ENCODE data around the gene MAP2K5. TPM values are rescaled to one million over a fixed set of nuclear protein-coding genes. Genes with fewer than 3 reads are reported as not detected.

MAP2K5 gene
- total and polyA plus RNA-seq, 9 of the 15 experiments (the other 6 are each of a cell fraction or from before 2014, with no cell fraction given) = 0.41 to 16.5 (median 7.5) TPM

DNA sequence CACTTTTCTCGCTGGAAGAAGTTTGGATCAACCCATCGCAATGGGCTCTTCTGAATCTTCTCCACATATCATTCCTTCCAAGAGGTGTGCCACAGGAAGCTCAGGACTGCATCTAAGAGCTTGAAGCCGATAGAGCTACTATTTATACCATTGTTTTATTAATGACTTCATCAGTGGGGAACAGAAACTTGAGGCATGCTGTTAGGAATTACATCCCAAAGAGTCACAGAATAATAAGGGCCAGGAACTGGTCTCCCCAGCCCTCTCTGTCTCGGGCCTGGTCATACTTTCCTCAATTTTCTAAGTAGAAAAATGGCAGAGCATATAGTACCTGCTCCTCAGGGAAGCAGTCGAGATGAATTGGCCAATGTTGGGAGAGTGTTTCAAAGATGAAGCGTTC, 38.4 kb upstream of the MAP2K5 start (continued):
- TF ChIP-seq, protein P1, sequence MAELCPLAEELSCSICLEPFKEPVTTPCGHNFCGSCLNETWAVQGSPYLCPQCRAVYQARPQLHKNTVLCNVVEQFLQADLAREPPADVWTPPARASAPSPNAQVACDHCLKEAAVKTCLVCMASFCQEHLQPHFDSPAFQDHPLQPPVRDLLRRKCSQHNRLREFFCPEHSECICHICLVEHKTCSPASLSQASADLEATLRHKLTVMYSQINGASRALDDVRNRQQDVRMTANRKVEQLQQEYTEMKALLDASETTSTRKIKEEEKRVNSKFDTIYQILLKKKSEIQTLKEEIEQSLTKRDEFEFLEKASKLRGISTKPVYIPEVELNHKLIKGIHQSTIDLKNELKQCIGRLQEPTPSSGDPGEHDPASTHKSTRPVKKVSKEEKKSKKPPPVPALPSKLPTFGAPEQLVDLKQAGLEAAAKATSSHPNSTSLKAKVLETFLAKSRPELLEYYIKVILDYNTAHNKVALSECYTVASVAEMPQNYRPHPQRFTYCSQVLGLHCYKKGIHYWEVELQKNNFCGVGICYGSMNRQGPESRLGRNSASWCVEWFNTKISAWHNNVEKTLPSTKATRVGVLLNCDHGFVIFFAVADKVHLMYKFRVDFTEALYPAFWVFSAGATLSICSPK (IDR thresholded peaks at IDR 0.05; ENCODE audit: borderline replicate concordance) = no peak
- no peak for TF ChIP-seq CREBBP (IDR thresholded peaks at IDR 0.05; ENCODE audit: low read depth, low read length)
- no peak for TF ChIP-seq KDM1A (IDR thresholded peaks at IDR 0.05)
- TF ChIP-seq HDAC3 (IDR thresholded peaks at IDR 0.05; ENCODE audit: borderline replicate concordance, partially characterized antibody) = no peak
- TF ChIP-seq PRMT5 (CRISPR knock-in tag; IDR thresholded peaks at IDR 0.05) = no peak
- TF ChIP-seq NUFIP1 (IDR thresholded peaks at IDR 0.05; ENCODE audit: partially characterized antibody) = no peak

DNA sequence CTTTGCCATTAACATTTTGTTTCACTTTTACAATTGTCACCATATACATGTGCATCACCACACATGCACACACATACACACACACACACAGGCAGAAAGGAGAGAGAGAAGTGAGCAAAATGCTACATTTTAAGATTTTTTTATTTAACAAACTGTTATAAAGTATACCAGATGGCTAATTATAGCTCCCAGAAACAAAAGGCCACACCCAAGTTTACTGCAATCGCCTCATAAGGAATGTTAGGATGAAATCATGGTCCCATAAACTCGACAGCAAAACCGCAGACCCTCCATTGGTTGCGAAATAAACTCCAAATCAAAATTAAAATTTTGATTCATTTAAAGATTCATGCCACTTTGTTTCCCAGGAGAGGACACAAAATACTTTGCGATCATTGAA, 37.7 kb upstream of the MAP2K5 start:
- Histone ChIP-seq H3K9ac (ENCODE audit: insufficient read depth in 1 of 2, low read depth in 2 of 2, low read length in 2 of 2) (no peak overlapping the region), H3K27me3 (ENCODE audit: control insufficient read depth in 2 of 2, insufficient read depth in 2 of 2, low read length in 2 of 2) (no peaks in the 10 kb centered on the region), H3K79me2 (ENCODE audit: control insufficient read depth, insufficient read depth, low read length) (no peaks in the 10 kb centered on the region), H2AFZ (ENCODE audit: low read depth, low read length) (no peak overlapping the region), H4K20me1 (replicated peaks; ENCODE audit: control insufficient read depth, insufficient read depth, low read length) (no peaks in the 10 kb centered on the region), H3K9me3 (replicated peaks; ENCODE audit: control insufficient read depth, insufficient read depth, low read depth, low read length) (no peaks in the 10 kb centered on the region), H3K36me3 (ENCODE audit: control insufficient read depth, insufficient read depth, low read length) (no peaks in the 10 kb centered on the region), H3K27ac (ENCODE audit: extremely low read depth, low read depth, low read length) (no peak overlapping the region), H3K9me1 (ENCODE audit: control insufficient read depth, insufficient read depth, low read length) (no peaks in the 10 kb centered on the region), H3K4me3 (no peak overlapping the region), H3K4me1 (replicated peaks in 1 of 2; ENCODE audit: control insufficient read depth in 2 of 2, insufficient read depth in 2 of 2, low read length in 2 of 2) (peaks cover 0 to 2% of the 10 kb centered on the region in 2 experiments; a peak in 1 of 5 replicates), H3K4me2 (ENCODE audit: insufficient read depth, low read length) (no peak overlapping the region)
- WGBS (ENCODE audit: insufficient coverage, low coverage, missing lambda C conversion rate) = 65% methylated on average over 5 of the region's 5 CpGs
- ChIA-PET POLR2A (interaction anchor here (1.2 kb wide), 1 partner anchor 9 kb away, joined by 3 read pairs; no protein-coding TSS in a partner anchor), CTCF (ENCODE audit: low intra/inter-chr PET ratio) (no interaction called here)
- in situ Hi-C loops (cut with MboI) = no loop called here
- DNase-seq (ENCODE audit: extremely low read depth in 1 of 4, low spot score in 3 of 4) = no peak
- no peak for TF ChIP-seq ZNF764 (CRISPR knock-in tag; IDR thresholded peaks at IDR 0.05; ENCODE audit: low read depth)
- peak; percentile 61 for TF ChIP-seq CEBPB (tag; IDR thresholded peaks at IDR 0.05)
- TF ChIP-seq CEBPG (CRISPR knock-in tag; IDR thresholded peaks at IDR 0.05) = no peak
- TF ChIP-seq CEBPG (tag; conservative IDR thresholded peaks at IDR 0.05 in 1 of 2, IDR thresholded peaks at IDR 0.05 in 1 of 2) = peak; percentile 25 to 37; a peak in 1 of 4 replicates
- intact Hi-C loops (cut with micrococcal nuclease) = no loop called here
- FAIRE-seq = no peak
- BruUV-seq (replicated peaks) = no TSS peak
- ATAC-seq = no peak
